ENCODE measurements around the gene SLC6A8. TPM values are rescaled to one million over a fixed set of nuclear protein-coding genes. Genes with fewer than 3 reads are reported as not detected.
A peak's percentile ranks its signal among the peaks of the same experiment; 100 is the strongest.

Gene SLC6A8
- total RNA-seq, 1 experiment from 2014 or later: 45.3 TPM

DNA sequence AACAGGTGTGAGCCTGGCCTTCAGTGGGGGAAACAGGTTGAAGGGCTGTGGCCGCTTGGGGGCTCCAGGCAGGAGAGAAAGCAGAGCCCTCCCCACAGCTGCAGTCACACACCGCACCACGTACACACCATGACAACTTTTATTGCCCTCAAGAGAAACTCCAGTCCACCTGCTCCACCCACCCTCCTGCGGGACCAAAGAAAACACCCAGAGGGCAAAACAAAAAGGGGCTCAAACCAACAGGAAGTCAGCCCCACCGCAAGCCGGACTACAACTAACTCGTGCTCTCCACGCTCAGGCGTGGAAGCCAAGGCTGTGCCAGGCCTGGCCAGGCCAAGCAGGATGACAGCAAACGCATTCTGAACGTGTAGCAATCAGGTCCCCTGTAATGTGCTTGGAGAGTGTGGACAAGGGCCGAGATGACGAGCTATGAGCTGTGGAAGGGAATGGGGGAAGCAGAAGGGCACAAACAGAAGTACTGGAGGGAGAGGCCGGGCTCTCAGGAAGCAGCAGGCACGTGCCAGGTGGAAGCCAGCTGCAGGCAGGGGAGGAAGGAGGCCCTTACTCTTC is 12.7 kb downstream of the SLC6A8 start:
- no peaks in the 10 kb centered on the region for H3F3A ChIP-seq (ENCODE audit: low read length, unreplicated experiment)
- H3K79me2 ChIP-seq (ENCODE audit: low read length): no peaks in the 10 kb centered on the region
- intact Hi-C loops (cut with micrococcal nuclease): no loop called here
- no peak overlapping the region for H3K9ac ChIP-seq (ENCODE audit: low read length)
- no peak overlapping the region for H3K4me3 ChIP-seq (ENCODE audit: low read length)
- DNase-seq: no peak
- BruUV-seq (replicated peaks): TSS peak; percentile 51
- no peak for ATAC-seq
- no peaks in the 10 kb centered on the region for H3K9me3 ChIP-seq (ENCODE audit: low read length)
- POLR2A ChIA-PET (ENCODE audit: unreplicated experiment): no interaction called here
- no peaks in the 10 kb centered on the region for H3K9me2 ChIP-seq (replicated peaks; ENCODE audit: low read length)
- H3K4me2 ChIP-seq (ENCODE audit: low read length): no peak overlapping the region
- no peaks in the 10 kb centered on the region for H3K27me3 ChIP-seq (ENCODE audit: low read length)
- CTCF ChIA-PET: no interaction called here
- no peaks in the 10 kb centered on the region for H3K4me1 ChIP-seq (ENCODE audit: insufficient read depth, low read length)
- no peak overlapping the region for H2AFZ ChIP-seq (ENCODE audit: low read length)
- H3K36me3 ChIP-seq (ENCODE audit: low read depth, low read length): peaks cover 5% of the 10 kb centered on the region; the same call in 1 of the 2 replicates
- no peaks in the 10 kb centered on the region for H4K20me1 ChIP-seq (ENCODE audit: low read length)
- H3K27ac ChIP-seq (ENCODE audit: low read length): no peak overlapping the region
- TF ChIP-seq, protein P1, sequence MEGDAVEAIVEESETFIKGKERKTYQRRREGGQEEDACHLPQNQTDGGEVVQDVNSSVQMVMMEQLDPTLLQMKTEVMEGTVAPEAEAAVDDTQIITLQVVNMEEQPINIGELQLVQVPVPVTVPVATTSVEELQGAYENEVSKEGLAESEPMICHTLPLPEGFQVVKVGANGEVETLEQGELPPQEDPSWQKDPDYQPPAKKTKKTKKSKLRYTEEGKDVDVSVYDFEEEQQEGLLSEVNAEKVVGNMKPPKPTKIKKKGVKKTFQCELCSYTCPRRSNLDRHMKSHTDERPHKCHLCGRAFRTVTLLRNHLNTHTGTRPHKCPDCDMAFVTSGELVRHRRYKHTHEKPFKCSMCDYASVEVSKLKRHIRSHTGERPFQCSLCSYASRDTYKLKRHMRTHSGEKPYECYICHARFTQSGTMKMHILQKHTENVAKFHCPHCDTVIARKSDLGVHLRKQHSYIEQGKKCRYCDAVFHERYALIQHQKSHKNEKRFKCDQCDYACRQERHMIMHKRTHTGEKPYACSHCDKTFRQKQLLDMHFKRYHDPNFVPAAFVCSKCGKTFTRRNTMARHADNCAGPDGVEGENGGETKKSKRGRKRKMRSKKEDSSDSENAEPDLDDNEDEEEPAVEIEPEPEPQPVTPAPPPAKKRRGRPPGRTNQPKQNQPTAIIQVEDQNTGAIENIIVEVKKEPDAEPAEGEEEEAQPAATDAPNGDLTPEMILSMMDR (conservative IDR thresholded peaks at IDR 0.05; ENCODE audit: low read depth, low read length): no peak
- TF ChIP-seq EZH2 (IDR thresholded peaks at IDR 0.05; ENCODE audit: low read length, unreplicated experiment): no peak
- no peak for TF ChIP-seq EZH2phosphoT487 (IDR thresholded peaks at IDR 0.05; ENCODE audit: borderline replicate concordance, low read length)

GRCh38 chrX:153700967-153701366 is 13.2 kb downstream of the SLC6A8 start:
- Histone ChIP-seq H3K4me3 (ENCODE audit: low read length) (no peak overlapping the region), H3F3A (ENCODE audit: low read length, unreplicated experiment) (no peaks in the 10 kb centered on the region), H4K20me1 (ENCODE audit: low read length) (no peaks in the 10 kb centered on the region), H3K27me3 (ENCODE audit: low read length) (no peaks in the 10 kb centered on the region), H3K4me2 (ENCODE audit: low read length) (no peak overlapping the region), H3K79me2 (ENCODE audit: low read length) (no peaks in the 10 kb centered on the region), H3K4me1 (ENCODE audit: insufficient read depth, low read length) (no peaks in the 10 kb centered on the region), H3K9ac (ENCODE audit: low read length) (no peak overlapping the region), H3K27ac (ENCODE audit: low read length) (no peak overlapping the region), H2AFZ (ENCODE audit: low read length) (no peak overlapping the region), H3K9me2 (replicated peaks; ENCODE audit: low read length) (no peaks in the 10 kb centered on the region), H3K36me3 (ENCODE audit: low read depth, low read length) (peaks cover 5% of the 10 kb centered on the region; the same call in 1 of the 2 replicates), H3K9me3 (ENCODE audit: low read length) (no peaks in the 10 kb centered on the region)
- TF ChIP-seq, protein P1 (conservative IDR thresholded peaks at IDR 0.05; ENCODE audit: low read depth, low read length): no peak
- TF ChIP-seq EZH2phosphoT487 (IDR thresholded peaks at IDR 0.05; ENCODE audit: borderline replicate concordance, low read length) (no peak), EZH2 (IDR thresholded peaks at IDR 0.05; ENCODE audit: low read length, unreplicated experiment) (no peak)
- intact Hi-C loops (cut with micrococcal nuclease): no loop called here
- ChIA-PET CTCF (no interaction called here), POLR2A (ENCODE audit: unreplicated experiment) (no interaction called here)
- DNase-seq (no peak), ATAC-seq (no peak)
- BruUV-seq (replicated peaks): no TSS peak

DNA sequence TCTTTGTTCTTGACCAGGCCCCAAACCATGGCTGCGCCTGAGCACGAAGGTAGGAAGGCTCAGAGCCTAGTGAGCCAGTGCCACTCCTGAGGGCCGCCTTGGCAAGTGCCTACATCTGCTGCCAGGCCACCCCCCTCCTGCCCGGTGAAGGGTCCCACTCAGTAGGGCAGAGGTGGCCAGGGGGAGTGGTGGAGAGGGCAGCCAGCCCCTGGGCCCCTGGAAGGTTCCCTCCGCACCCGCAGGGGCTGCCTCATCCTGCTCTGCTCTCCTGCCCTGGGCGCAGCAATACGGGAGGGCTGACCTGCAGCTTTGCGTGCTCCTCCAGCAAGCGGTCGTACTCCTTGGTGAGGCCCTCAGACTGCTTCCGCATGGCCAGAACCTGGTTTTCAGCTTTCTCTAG is 14.0 kb downstream of the SLC6A8 start:
- no peak overlapping the region for H3K27ac ChIP-seq (ENCODE audit: low read length)
- no TSS peak for BruUV-seq (replicated peaks)
- ATAC-seq (no peak), DNase-seq (no peak)
- H3K4me3 ChIP-seq (ENCODE audit: low read length): no peak overlapping the region
- H3K9me2 ChIP-seq (replicated peaks; ENCODE audit: low read length): no peaks in the 10 kb centered on the region
- no peaks in the 10 kb centered on the region for H3K79me2 ChIP-seq (ENCODE audit: low read length)
- no peaks in the 10 kb centered on the region for H3K9me3 ChIP-seq (ENCODE audit: low read length)
- no peaks in the 10 kb centered on the region for H3F3A ChIP-seq (ENCODE audit: low read length, unreplicated experiment)
- H3K27me3 ChIP-seq (ENCODE audit: low read length): no peaks in the 10 kb centered on the region
- TF ChIP-seq EZH2phosphoT487 (IDR thresholded peaks at IDR 0.05; ENCODE audit: borderline replicate concordance, low read length) (no peak), EZH2 (IDR thresholded peaks at IDR 0.05; ENCODE audit: low read length, unreplicated experiment) (no peak)
- TF ChIP-seq, protein P1 (conservative IDR thresholded peaks at IDR 0.05; ENCODE audit: low read depth, low read length): no peak
- no peak overlapping the region for H2AFZ ChIP-seq (ENCODE audit: low read length)
- no peak overlapping the region for H3K4me2 ChIP-seq (ENCODE audit: low read length)
- H3K4me1 ChIP-seq (ENCODE audit: insufficient read depth, low read length): no peaks in the 10 kb centered on the region
- intact Hi-C loops (cut with micrococcal nuclease): no loop called here
- ChIA-PET POLR2A (ENCODE audit: unreplicated experiment) (no interaction called here), CTCF (no interaction called here)
- no peak overlapping the region for H3K9ac ChIP-seq (ENCODE audit: low read length)
- peaks cover 5% of the 10 kb centered on the region; the same call in 1 of the 2 replicates for H3K36me3 ChIP-seq (ENCODE audit: low read depth, low read length)
- H4K20me1 ChIP-seq (ENCODE audit: low read length): no peaks in the 10 kb centered on the region
